Sigmoid colon (tissue), 4 donors: ENCODE results near the gene ABHD12.

Source experiments
- EP300 ChIP-seq, 4 donors: sonication (generic); formaldehyde crosslinking; IDR thresholded peaks; one replicate each; pipeline ENCODE4 v1.6.1; 2017; ENCODE audit warnings: antibody characterized with exemption in 4 of 4
- POLR2A ChIP-seq, 2 donors: fragments of 450-650 bp; IDR thresholded peaks; one replicate each; pipeline ENCODE4 v1.6.1; 2016; ENCODE audit warnings: antibody characterized with exemption in 2 of 2, mild to moderate bottlenecking in 2 of 2, moderate library complexity in 2 of 2
- POLR2AphosphoS5 ChIP-seq, 4 donors: sonication (generic); formaldehyde crosslinking; IDR thresholded peaks; one replicate each; pipeline ENCODE4 v1.6.1; 2017; ENCODE audit warnings: antibody characterized with exemption in 4 of 4
- TF ChIP-seq, protein P1 (sequence below), 4 experiments: fragments of 450-650 bp in 3 of 4; fragments of 200-600 bp in 1 of 4; IDR thresholded peaks; one replicate each; pipeline ENCODE4 v1.5.1; 2016 to 2019; ENCODE audit warnings: antibody characterized with exemption in 4 of 4, mild to moderate bottlenecking in 3 of 4, moderate library complexity in 2 of 4

DNA sequence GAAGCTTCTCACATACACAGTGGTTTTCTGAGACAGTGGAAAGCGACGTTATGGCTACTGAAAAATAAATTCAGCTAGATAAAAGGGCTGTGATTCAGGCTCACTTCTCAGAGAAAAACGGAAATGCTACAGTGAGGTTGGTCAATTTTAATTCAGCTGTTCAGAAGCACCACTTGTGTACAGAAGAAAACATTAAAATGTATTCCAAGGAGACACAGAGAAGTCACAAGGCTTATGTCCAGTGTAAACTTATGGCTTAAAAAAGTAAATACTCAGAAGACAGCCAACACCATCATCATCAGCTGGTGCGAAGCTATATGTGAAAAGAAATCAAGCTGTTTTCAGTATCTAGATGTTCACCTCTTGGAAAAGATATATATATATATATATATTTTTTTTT, 68.6 kb downstream of the ABHD12 start:
- TF ChIP-seq POLR2AphosphoS5 (IDR thresholded peaks at IDR 0.05) (no peak), POLR2A (IDR thresholded peaks at IDR 0.05) (no peak), EP300 (IDR thresholded peaks at IDR 0.05) (no peak)
- TF ChIP-seq, protein P1, sequence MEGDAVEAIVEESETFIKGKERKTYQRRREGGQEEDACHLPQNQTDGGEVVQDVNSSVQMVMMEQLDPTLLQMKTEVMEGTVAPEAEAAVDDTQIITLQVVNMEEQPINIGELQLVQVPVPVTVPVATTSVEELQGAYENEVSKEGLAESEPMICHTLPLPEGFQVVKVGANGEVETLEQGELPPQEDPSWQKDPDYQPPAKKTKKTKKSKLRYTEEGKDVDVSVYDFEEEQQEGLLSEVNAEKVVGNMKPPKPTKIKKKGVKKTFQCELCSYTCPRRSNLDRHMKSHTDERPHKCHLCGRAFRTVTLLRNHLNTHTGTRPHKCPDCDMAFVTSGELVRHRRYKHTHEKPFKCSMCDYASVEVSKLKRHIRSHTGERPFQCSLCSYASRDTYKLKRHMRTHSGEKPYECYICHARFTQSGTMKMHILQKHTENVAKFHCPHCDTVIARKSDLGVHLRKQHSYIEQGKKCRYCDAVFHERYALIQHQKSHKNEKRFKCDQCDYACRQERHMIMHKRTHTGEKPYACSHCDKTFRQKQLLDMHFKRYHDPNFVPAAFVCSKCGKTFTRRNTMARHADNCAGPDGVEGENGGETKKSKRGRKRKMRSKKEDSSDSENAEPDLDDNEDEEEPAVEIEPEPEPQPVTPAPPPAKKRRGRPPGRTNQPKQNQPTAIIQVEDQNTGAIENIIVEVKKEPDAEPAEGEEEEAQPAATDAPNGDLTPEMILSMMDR (IDR thresholded peaks at IDR 0.05): no peak
